NB4 (cell line): ENCODE results near the gene CEP192.

Experiments
- CTCF ChIP-seq: IDR thresholded peaks from one replicate; pipeline ENCODE4 v1.5.1; 2012; ENCODE audit warnings: low read depth, low read length
- MAX ChIP-seq: IDR thresholded peaks from 2 replicates; pipeline ENCODE4 v1.6.1; 2011; ENCODE audit warnings: low read depth, low read length
- POLR2A ChIP-seq: IDR thresholded peaks from 2 replicates; pipeline ENCODE4 v1.6.1; 2011; ENCODE audit warnings: mild to moderate bottlenecking; ENCODE audit not compliant: insufficient read length; ENCODE audit errors: extremely low read depth

- TF ChIP-seq CTCF (no peak), POLR2A (no peak), MAX (no peak)
Observed at GRCh38 chr18:12996661-12997292, 5.6 kb downstream of the CEP192 start.
